ENCODE data around the gene MVB12B.

MVB12B gene

DNA sequence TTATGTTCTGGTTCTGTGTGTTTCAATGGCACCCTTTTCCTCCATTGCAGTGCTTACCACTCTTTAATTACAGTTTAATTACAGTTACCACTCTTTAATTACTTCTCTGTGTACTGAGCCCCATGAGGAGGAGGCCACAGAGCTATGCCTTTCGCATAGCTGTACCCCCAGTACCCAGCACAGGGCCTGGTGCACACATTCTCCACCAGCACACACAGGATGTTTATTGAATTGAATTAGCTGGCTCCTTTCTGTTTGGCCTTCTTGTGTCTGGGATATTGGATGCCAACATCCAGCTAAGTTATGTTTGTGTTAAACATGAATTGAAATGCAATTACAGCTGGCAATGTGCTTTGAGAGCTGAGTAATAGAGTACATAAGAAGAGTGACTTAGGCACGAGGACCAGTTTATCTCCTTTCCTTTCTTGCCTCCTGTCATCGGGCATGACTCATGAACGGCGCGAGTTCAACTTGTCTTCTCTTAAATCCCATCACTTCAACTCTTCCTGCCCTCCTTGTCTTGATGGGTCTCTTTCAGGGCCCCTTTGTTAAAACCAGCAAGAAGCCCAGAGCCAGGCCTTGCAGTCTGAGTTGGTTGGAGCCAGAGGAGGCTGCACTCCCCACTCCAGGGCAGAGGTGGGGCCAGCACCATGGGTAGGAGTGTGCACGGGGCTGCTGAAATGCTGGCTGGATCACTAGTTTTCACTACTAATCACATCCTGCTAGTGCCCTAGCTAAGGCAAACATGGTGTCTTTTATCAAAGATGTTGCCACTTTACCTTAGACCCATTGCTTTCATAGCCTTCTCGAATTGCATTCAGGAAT, 37.4 kb downstream of the MVB12B start:
- no peak for DNase-seq (ENCODE audit: low read depth in 2 of 2)

DNA sequence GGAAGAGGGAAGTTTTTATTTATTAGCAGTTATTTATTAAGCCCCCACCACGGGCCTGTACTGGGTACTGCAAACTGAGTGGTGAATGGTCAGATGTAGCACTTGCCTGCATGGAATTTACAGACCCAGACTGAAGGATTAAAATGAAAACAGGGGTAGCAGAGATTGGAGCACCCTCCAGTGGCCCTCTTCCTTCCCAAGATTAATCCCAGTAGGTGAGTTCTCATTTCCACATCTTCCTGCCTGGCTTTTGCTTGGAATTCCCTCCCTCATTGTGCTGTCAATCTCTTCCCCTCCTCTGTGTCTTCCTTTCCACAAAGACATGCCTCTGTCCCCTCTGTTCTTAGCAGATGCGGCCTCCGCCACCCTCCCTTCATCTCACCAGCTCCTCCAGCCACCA, 39.2 kb downstream of the MVB12B start:
- no peak for DNase-seq (ENCODE audit: low read depth in 2 of 2)

DNA sequence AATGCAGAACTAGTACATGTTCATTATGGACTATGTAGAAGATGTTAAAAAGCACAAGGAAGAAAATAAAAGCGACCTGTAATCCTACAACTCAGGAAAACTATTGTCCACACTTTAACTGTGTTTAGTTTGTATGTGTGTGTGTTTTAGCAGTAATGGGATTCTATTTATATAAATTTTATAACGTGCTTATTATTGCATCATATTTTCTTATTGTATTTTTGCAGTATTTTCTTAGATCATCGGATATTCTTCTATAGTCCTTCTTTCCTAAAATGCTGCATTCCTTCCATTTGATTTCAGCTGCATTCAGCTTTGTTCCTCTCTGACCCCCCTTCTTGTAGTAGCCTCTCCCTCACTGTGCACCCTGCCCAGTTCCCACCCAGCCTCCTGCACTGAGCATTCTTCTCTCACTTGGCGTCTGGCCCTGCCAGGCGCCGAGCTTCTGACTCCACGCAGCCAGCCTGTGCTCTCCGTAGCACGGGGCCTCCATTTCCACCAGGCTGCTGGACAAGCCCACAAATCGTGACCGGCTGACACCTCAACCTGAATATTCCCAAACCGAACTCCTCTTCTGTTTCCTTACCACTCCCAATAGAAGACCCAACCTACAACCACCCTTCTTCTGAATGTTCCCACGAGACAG, 39.9 kb downstream of the MVB12B start:
- no peak for DNase-seq (ENCODE audit: low read depth in 2 of 2)

DNA sequence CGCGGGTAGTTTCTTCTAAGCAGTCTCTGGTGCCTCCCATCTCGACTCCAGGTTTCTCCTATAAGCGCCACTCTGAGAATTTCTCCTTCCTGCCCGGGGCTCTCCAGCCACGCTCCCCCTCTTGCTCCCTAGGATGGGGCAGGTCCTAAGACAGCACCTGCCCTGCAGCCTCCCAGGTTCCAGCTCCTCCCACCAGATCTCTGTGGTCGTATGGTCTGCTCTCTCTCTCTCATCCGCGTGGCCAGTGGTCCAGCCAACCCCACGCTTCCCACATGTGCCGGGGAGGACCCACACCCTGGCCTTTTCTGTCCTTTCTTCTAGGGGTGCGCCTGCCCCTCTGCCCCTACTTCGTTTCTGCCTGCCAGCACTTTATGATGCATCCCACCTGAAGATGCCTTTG, 40.5 kb downstream of the MVB12B start:
- no peak for DNase-seq (ENCODE audit: low read depth in 2 of 2)

DNA sequence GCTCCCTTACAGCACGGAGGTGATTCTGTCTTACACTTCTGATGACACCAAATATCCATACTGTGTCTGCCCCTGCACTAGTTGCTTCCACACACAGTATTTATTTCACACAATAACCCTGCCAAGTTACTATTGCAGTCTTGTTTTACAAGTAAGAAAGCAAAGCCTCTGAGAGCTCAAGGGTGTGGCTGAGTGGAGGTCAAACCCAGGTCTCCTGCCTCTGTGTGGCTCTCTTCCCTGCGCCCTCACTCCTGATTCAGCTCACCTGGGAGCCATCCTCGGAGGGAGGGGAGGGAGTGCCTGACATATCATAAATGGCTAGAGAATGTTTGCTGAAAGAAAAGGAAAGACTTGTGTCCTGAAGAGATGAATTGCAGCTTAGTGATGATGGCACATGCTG, 41.0 kb downstream of the MVB12B start:
- DNase-seq (ENCODE audit: low read depth in 2 of 2), result no peak

- no peak for DNase-seq (ENCODE audit: low read depth in 2 of 2)
Observed at GRCh38 chr9:126368020-126368419, 41.4 kb downstream of the MVB12B start.

DNA sequence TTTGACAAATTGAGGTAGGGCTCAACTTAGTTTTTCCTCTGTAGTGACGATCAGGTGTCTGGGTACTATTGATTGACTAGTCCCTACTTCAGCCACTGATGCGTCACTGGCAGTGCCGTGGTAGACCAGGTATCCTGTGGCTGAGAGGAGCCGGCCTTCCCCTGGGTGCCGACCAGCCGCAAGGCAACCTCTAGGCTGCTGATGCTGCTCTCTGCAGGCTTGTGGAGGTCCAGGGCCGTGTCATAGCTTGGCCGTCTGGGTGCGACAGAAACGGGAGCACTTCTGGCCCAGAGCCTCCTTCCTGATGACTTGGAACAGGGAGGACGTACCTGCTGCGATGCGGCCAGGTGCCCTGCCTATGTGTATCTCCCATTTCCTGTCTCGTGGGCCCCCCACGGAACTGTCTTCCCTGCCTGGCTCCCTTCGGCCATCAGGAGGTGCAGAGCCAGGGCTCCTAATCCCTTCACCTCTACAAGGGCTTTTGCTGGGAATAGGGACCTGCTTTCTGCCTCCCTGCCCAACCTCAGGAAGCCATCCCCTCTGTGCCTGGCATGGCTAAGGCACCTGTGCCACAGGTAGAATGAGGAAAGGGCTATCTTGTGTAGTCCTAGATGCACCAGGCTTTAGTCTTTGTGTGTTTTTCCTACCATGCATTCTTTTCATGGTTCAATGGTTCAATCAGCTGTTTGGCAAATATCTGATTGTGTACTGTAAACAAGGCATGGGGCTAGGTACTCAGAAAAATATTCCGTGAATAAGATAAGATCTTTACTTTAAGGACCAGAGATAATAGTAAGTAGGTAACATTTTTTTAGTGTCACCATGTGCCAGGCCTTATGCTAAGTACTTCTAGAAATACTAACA, 44.6 kb downstream of the MVB12B start:
- DNase-seq (ENCODE audit: low read depth in 2 of 2), result no peak

GRCh38 chr9:126372716-126373115, 46.1 kb downstream of the MVB12B start:
- no peak for DNase-seq (ENCODE audit: low read depth in 2 of 2)

DNA sequence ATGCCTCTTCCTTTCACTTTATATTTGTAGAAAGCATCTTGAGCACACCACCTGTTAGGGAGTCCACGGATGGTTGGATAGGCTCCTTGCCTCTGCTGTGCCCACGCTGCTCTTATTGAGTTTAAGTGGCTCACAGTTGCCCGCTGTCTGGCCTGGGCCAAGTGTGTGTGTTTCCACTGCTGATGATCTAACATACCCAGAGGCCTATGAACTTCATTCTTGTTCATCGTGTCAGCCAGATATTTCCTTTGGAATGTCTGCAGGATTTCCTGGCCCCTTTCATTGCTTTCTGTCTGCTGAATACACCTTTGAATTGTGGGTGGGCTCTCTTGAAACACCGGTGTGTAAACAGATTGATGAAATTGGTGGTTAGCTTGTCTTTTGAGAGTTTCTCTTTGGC, 46.6 kb downstream of the MVB12B start:
- no peak for DNase-seq (ENCODE audit: low read depth in 2 of 2)

GRCh38 chr9:126374366-126374781, 47.7 kb downstream of the MVB12B start:
- DNase-seq (ENCODE audit: low read depth in 2 of 2), result no peak

GRCh38 chr9:126375386-126375785, 48.8 kb downstream of the MVB12B start:
- no peak for DNase-seq (ENCODE audit: low read depth in 2 of 2)

DNA sequence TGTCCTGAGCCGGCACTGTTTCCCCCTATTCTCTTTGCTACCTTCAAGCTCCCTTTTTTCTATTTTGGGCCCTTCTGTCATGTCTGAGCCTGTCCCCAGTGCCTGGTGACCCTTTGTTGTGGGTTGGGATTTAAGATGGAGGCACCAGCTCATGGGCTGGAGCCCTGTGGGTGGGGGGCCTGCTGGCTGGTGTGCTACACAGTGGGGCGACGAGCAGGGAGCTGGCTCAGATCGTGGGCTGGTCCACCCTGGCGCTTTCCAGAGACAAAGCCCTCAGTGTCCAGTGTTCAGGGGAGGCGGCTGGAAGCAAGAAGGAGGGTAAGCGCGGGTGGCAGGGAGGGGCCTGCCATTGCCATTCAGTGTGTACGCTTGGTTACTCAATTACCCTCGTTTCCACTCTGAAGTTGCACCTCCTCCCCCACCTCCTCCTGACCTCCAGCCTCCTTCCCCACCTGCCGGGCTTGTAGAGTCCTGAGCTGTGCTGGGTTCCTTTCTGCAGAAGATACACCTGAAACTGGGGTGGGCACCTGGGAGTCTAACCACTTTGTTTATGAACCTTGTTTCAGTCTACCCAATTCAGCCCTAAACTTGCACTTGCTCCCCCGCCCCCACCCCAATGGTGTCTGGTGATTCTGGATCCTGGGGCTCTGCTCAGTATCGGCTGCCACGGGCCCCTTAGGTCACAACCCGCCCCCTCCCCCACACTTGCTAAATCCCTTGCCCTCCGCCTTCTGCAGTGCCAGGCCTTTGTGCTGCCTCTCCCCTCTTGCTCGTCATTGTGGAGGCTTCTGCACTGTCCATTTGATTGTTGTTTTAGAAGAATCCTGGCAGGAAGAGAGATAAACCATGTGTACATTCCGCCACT, 49.9 kb downstream of the MVB12B start:
- DNase-seq (ENCODE audit: low read depth in 2 of 2), result no peak

DNA sequence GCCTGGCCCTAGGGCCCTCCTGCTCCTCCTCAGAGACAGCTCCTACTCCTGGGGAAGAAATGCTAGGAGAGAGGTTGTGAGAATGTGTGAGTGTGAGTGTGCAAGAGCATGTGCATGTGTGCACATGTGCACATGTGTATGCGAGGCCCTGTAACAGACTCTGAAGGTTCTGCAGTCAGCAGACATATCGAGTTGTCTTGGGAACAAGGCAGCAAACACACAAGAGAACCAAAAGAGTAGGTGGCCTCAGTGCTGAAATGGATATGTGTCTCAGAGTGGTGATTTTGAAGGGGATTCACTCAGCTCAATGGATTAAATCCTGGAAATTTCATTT, 50.5 kb downstream of the MVB12B start:
- DNase-seq (ENCODE audit: low read depth in 2 of 2), result no peak

DNA sequence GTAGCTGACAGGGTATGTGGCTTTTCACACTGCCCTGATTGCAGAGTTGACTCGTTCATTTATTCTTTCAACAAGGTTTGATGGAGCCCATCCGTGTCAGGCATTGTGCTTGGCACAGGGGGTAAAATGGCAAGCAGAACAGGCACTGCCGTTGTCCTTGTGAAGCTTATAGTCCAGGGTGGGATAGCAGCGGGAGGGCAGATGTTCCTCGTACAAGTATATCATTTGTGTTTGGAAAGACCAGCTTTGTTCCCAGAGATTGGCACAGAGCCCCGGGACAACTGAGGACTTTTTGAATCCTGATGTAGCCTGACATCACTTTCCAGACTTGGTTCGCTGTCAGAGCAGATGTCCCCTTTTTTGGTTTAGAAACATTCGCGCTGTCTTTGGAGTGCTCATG, 50.9 kb downstream of the MVB12B start:
- DNase-seq (ENCODE audit: low read depth in 2 of 2), result no peak

DNA sequence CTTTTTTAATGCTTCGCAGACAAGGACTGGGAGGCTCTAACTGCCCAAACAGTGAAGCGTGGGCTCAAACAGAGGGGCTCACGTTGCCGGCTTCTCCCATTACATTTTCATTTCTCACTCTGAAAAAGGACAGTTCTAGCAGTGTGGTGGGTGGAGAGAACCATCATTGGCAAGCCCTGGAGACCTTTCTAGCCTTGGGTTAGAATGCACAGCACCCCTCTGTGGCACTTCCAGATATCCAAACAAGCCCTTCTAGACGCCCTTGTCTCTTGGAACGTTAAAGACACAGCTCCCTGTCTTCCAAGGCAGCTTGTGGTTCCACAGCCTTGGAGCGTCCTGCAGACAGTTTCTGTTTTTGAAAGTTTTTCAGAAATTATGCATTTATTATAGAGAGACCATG, 52.1 kb downstream of the MVB12B start:
- DNase-seq (ENCODE audit: low read depth in 2 of 2), result no peak

DNA sequence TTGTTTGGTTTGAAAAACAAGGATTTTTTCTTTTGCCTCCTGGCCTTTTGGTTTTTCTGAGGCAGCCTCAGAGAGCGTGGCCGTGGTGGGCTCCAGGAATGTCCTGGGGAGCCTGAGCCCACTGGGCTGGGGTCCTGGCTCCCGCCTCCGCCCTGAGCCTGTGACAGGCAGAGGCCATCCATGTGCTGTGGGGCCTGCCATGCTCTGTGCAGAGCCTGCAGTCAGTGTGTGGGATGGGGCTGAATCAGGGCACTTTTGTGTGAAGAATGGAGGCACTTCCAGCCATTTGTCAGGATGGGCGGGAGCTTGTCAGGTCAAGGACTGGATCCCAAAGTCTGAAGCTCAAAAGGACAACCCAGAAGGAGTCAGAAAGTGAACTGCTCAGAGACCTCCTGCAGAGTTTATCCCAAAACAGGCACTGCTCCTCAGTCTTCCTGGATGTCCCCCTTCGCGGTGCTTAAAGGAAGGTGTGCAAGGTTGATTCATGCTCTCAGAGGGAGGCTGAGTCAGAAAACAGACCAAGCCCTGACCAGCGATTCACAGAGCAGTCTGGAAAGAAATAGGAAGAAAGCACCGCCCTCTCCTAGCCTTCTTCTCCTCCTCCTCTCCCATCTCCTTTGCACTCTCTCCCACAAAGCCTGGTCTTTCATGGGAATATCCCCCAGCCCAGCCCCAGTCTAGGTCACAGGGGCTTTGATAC, 53.2 kb downstream of the MVB12B start:
- DNase-seq (ENCODE audit: low read depth in 2 of 2), result no peak

- DNase-seq (ENCODE audit: low read depth in 2 of 2), result no peak
Observed at GRCh38 chr9:126380447-126380846, 53.8 kb downstream of the MVB12B start.

DNA sequence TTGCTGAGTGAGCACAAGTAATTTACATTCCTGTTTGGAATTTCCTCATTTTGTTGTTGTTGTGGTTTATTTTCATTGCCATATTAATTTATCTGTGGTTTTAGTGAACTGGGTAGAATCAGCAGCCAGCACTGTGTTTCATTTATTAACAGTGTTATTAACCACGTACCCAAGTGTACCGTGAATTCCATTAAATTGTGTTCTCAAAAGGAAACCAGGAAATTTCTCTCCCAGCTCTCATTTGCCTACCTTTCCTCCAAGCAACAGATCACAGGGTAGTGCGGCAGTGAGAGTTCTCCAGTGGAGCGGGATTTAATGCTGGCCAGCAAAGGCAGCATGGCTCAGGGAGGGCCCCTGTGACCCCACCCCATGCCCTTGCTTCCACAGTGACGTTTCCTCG, 54.6 kb downstream of the MVB12B start:
- no peak for DNase-seq (ENCODE audit: low read depth in 2 of 2)

- DNase-seq (ENCODE audit: low read depth in 2 of 2), result no peak
Observed at GRCh38 chr9:126383406-126384046, 56.9 kb downstream of the MVB12B start.

GRCh38 chr9:126384926-126385325, 58.3 kb downstream of the MVB12B start:
- no peak for DNase-seq (ENCODE audit: low read depth in 2 of 2)

GRCh38 chr9:126386088-126386487, 59.5 kb downstream of the MVB12B start:
- no peak for DNase-seq (ENCODE audit: low read depth in 2 of 2)

Data from stimulated activated CD8-positive, alpha-beta memory T cell treated with anti-CD3 and anti-CD28 coated beads, Interleukin-2, amount 100 ng/mL, for 1 hour (primary cell).